Smooth muscle cell of the brain vasculature (primary cell): Measurements from ENCODE around the gene WRNIP1.
A peak's percentile ranks its signal among the peaks of the same experiment; 100 is the strongest.

Source experiments
- DNase-seq: peaks from one replicate; pipeline ENCODE4 v3.0.0-alpha.2; 2012; ENCODE audit warnings: low read depth, low spot score

The WRNIP1 gene

DNA sequence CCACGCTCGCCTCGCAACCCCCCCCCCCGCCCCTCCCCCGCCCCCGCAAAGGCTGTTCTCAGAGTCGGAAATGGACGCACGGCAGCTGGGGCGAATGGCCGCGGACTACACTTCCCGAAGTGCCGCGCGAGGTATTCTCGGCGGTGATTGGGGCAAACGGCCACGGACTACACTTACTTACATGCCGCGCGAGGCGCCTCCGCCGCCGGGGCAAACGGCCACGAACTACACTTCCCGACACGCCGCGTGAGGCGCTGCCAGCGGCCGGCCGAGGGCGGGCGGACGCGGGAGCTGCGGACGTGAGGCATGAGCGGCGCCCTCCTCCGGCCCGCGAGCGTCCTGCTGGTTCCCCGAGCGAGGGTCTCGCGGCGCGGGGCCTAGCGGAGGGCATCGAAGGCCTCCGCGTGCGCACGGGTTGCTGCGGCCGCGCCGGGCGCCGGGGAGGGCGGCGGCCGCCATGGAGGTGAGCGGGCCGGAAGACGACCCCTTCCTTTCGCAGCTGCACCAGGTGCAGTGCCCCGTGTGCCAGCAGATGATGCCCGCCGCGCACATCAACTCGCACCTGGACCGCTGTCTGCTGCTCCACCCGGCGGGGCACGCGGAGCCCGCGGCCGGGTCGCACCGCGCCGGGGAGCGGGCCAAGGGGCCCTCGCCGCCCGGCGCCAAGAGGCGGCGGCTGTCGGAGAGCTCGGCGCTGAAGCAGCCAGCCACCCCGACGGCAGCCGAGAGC, at the start of gene WRNIP1:
TSS of gene WRNIP1 (plus strand) at position 228 of the 730 bp plus-strand sequence. CDS start at position 458, 230 bp downstream.
- peak; percentile 99 for DNase-seq

GRCh38 chr6:2715737-2716136, 49.5 kb upstream of the WRNIP1 start:
- DNase-seq, result no peak

DNA sequence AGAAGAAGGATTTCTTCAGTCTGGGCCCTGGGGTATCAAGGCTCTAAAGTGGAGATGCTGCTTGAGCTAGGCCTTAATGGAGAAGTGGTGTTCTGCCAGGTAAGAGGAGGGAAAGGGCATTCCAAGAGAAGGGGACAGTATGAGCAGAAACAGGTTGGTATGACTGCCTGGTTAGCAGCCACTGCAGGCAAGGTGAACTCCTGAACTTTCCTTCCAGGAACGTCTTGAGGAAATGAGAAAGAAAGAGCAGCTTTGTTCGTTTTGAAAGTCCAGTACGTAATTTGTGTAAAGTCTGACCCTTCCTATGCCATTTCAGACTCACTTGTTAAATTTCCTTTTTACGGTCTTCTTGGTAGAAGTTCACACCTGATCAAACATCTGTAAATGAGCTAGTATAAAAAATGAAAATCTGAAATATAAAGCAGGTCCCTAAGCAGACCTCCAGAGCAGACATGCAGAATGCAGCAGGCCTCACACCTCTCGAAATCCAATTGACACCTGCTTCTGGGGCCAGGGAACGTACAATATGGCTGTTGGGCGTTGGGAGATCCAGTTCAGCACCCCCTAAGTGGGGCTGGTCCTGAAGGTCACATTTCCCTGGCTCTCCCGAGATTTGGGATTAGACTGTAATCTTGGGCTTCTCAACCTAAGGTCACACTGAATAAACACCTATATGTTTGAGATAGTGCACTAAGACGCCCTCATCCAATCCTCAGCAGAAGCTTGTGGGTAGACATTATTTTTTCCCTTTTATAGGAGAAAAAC, 48.1 kb upstream of the WRNIP1 start:
- DNase-seq, result no peak

GRCh38 chr6:2718334-2719092, 46.7 kb upstream of the WRNIP1 start:
- no peak for DNase-seq

DNA sequence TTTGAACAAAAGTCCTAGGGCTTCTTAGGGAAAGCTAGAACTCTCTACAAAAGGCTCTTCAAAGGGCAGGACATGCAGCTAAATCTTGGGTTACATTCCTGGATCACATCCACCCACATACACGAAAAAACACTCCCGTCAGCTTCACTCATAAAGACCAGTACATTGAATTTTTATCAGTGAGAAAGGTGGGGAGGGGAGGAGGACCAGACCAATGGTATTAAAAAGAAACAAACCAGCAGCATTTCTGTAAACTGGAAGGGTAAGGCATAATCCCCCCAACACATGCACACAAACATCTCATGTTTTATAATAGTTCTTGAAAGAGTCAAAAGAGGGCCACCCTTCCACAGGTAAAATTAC, 46.1 kb upstream of the WRNIP1 start:
- DNase-seq, result no peak

- DNase-seq, result no peak
Measured at GRCh38 chr6:2721219-2721618, 44.0 kb upstream of the WRNIP1 start.

- no peak for DNase-seq
Measured at GRCh38 chr6:2725364-2725988, 39.7 kb upstream of the WRNIP1 start.

- DNase-seq, result no peak
Measured at GRCh38 chr6:2725999-2726567, 39.1 kb upstream of the WRNIP1 start.

DNA sequence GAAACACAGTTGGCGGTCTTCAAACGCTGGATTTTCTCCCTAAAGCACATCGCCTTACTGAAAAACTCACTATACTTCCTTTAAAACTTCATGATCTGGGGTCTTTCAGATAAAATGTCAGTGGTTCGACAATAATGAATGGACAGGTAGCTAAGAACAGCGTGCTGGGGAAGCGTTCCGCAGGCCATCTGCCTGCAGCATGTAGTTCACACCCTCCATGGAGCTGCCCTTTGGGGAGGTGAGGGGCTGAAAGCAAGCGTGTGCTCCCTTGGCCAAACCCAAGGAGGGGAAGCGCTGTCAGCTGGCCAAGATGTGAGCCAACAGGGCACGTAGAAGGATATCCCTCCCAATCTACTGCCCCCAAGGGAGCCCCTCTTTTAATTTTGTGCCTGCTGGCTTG, 35.3 kb upstream of the WRNIP1 start:
- DNase-seq, result no peak

DNA sequence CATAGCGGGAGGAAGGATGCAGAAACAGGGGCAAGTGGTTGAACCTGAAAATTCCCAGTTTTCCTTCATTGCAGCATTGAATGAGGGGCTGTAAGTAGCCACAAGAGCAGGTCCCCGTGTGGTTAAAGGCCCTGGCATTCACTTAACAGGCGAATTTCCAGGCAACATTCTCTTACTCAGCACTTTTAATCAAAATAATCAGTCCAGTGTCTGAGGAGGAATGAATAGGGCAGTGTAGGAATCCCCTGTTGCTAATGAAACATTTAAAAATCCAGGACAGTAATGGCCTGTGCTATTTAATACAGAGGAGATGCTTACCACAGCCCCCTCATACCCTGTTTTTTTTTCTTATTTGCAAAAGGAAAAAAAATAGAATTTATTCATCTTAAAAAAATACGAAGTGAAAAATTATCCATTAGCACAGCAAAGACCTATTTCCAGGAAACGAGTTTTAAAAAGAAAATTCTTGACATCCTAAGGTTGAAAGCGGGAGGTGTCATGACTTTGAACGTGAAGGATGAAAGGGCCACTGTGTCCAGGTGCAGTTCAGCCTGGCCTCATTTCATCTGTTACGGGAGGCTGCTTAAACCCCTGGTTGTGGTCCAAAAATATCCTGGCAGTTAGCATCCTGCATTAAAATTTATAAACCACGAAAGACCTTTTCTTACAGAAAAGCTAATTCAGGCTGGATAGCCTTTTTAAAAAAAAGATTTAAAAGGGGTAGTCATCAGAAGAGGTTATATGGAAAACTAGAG, 34.7 kb upstream of the WRNIP1 start:
- DNase-seq, result no peak

DNA sequence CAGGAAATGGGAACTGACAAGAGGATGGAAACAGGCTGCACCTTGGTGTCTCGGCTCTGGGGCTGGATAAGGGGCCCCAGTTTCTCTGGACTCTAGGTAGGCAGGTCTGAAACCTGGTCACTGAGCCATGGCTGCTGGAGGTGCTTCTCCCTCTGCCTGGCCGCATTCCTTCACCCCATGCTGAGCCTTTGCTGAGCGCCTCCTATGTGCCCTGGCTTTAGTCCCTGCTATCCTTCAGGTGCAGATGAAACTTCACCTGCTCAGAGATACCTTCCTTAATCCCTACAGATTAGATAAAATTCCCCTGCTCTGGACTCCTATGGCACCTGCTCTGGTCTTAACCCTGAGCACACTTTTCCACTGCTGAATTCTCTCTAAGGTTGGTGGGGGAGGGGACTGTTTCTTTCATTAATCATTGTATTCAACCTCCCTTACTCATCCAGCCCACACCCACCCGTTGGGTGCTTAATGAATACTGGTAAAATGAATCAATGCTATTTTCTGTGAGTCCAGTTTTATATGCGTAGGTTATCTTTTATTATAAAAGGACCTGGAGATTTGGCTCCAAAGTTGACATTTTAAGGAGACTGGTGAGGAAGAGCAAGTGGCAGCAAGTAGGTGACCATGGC, 33.8 kb upstream of the WRNIP1 start:
- no peak for DNase-seq

DNA sequence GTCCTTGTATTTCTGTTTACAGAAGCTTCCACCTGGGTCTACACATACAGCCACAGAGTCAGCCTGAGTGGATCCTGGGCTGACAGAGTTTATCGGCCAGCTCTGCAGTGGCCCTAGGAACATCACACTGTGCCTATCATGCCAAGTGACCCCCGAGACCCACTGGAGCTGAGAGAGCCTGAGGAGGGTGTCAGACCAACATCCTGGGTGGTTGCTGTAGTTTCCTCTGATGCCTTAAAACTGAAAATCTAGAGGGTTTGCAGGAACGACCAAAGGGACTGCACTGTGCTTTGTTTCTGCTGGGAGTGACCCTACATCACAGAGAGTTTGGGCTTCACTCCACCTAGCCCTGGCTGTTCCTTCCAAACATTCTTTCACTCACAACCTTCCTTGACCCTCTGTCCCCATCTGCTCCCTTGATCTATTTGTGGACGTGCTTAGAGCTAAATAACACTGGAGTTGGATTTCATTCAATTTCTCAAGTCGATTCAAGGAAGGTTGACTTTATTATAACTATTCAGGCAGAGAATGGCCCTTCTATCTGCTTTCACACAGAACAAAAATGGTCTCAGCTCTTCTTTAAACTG, 32.6 kb upstream of the WRNIP1 start:
- no peak for DNase-seq

DNA sequence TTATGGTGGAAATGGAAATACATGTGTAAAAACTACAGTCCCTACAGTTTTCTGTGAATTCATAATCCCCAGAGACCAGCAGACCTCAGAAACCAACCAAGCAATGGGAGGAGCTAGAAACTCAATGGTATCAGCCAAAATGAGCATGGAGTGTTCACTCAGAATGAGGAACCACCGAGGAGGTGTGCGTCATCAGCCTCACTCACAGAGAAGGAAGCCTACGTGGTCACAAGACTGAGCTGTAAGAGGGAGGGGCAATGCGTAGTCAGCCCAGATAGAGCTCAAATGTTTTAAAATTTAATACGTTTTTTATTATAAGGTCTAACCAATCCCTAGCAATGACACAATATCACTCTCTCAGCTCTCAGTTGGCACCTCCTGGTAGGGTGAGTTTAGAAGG, 31.9 kb upstream of the WRNIP1 start:
- DNase-seq, result no peak

GRCh38 chr6:2733736-2734480, 31.3 kb upstream of the WRNIP1 start:
- DNase-seq, result no peak

DNA sequence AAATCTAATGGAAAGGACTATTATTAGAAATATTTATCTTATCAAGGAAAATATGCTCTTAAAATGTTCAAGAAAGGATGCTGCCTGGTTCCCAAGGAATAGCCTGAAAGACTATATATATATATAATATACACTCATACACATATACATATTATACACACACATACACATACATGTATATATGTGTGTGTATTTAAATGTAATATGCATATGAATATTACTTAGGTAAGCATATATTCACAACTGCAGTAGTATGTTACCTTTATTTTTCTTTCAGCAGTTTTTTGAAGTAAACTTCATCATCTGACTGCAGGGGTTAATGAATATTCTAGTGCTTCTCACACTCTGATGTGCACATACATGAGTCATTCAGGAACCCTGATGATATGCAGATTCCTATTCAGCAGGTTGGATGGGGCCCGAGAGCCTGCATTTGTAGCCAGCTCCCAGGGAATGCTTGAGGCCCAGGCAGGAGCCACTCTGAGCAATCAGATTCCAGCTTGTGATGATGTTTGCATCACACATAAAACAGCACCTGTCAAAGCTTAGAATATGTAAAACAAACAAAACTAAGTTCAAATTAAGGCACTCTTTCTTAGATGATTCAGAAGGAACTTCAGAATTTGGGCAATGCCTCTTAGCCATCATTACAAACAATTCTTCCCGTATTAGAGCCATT, 30.6 kb upstream of the WRNIP1 start:
- DNase-seq, result no peak

DNA sequence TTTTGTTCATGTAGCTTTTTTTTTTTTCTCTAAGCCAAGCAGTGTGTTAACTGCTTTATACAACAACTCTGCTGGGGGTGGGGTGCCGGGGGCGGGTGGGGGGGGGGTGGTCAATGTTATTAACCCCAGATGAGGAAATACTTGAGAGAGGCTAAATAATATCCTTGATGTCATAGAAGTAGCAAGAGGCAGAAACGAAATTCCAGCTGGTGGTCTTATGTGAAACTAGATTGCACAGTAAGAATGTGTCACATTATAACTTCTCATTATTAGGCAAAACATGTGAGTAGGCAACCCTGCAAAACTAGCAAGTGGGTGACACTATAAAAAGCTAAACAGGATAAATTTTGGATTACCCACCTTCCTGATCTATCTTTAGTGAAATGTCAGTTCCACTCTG, 27.3 kb upstream of the WRNIP1 start:
- DNase-seq, result no peak

DNA sequence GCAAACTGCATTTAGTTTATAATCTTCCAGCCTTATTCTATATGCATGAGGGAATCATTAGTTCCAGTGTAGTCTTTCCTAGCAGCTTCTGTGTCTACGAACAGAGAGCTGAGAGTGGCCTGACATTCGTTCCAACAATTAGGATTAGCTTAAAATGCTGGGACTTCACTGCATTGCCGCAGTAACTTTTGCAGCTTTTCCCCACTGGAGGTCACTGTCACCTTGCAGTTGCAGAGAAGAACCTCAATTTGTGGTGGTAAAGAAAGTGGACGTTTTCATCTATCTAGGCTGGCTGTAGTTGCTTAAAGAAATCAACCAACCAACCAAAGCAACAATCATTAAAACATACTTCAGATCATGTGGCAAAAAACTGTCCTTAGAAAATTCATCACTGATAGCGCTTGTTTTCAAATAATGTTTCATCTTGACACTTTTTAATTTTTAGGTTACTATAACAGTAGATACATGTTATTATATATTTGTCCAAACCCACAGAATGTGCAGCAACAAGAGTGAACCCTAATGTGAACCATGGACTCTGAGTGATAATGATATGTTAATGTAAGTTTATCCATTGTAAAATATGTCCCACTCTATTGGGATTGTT, 26.7 kb upstream of the WRNIP1 start:
- no peak for DNase-seq

- no peak for DNase-seq
Measured at GRCh38 chr6:2739335-2739734, 25.9 kb upstream of the WRNIP1 start.
